MM.1S (cell line): Measurements from ENCODE around the gene PGAP1.

Source experiments
- CTCF ChIP-seq: fragments of 300-600 bp; sonication (generic); IDR thresholded peaks from 2 replicates; pipeline ENCODE4 v1.5.1; 2016; ENCODE audit warnings: antibody characterized with exemption, low read length, mixed read lengths
- EZH2 ChIP-seq: fragments of 300-600 bp; sonication (generic); optimal IDR thresholded peaks from 2 replicates; pipeline ENCODE3; 2017; ENCODE audit warnings: low read depth, mild to moderate bottlenecking, antibody characterized with exemption, low read length, mixed read lengths

- no peak for TF ChIP-seq EZH2
- no peak for TF ChIP-seq CTCF
Measured at GRCh38 chr2:196968516-196968915, 42.0 kb upstream of the PGAP1 start.
